ENCODE data around the gene HDAC7. TPM values are rescaled to one million over a fixed set of nuclear protein-coding genes. Genes with fewer than 3 reads are reported as not detected.

Gene HDAC7
- total and polyA plus RNA-seq, 2 of the 13 experiments (the other 11 are each of a cell fraction or from before 2014, with no cell fraction given), result 4.6 to 10.8 TPM

GRCh38 chr12:47742253-47742825, 77.4 kb downstream of the HDAC7 start (continued):
- no peak for TF ChIP-seq CSRNP1 (CRISPR knock-in tag; IDR thresholded peaks at IDR 0.05)
- no peak for TF ChIP-seq KLF12 (CRISPR knock-in tag; IDR thresholded peaks at IDR 0.05; ENCODE audit: borderline replicate concordance)
- TF ChIP-seq STAG1 (CRISPR knock-in tag; IDR thresholded peaks at IDR 0.05), result peak; percentile 77
- no peak for TF ChIP-seq MLLT10 (CRISPR knock-in tag; IDR thresholded peaks at IDR 0.05)
- no peak for TF ChIP-seq ZSCAN20 (CRISPR knock-in tag; IDR thresholded peaks at IDR 0.05; ENCODE audit: borderline replicate concordance)
- TF ChIP-seq CEBPB (IDR thresholded peaks at IDR 0.05; ENCODE audit: borderline replicate concordance, low read depth, low read length), result no peak
- no peak for TF ChIP-seq ZNF780A (CRISPR knock-in tag; IDR thresholded peaks at IDR 0.05)
- TF ChIP-seq ATF7 (IDR thresholded peaks at IDR 0.05), result no peak
- no peak for TF ChIP-seq ATF7 (CRISPR knock-in tag; IDR thresholded peaks at IDR 0.05)
- no peak for TF ChIP-seq RERE (CRISPR knock-in tag; IDR thresholded peaks at IDR 0.05; ENCODE audit: low read depth)
- TF ChIP-seq DMTF1 (CRISPR knock-in tag; IDR thresholded peaks at IDR 0.05), result no peak
- no peak for TF ChIP-seq PPARG (CRISPR knock-in tag; conservative IDR thresholded peaks at IDR 0.05)
- TF ChIP-seq, protein P1, sequence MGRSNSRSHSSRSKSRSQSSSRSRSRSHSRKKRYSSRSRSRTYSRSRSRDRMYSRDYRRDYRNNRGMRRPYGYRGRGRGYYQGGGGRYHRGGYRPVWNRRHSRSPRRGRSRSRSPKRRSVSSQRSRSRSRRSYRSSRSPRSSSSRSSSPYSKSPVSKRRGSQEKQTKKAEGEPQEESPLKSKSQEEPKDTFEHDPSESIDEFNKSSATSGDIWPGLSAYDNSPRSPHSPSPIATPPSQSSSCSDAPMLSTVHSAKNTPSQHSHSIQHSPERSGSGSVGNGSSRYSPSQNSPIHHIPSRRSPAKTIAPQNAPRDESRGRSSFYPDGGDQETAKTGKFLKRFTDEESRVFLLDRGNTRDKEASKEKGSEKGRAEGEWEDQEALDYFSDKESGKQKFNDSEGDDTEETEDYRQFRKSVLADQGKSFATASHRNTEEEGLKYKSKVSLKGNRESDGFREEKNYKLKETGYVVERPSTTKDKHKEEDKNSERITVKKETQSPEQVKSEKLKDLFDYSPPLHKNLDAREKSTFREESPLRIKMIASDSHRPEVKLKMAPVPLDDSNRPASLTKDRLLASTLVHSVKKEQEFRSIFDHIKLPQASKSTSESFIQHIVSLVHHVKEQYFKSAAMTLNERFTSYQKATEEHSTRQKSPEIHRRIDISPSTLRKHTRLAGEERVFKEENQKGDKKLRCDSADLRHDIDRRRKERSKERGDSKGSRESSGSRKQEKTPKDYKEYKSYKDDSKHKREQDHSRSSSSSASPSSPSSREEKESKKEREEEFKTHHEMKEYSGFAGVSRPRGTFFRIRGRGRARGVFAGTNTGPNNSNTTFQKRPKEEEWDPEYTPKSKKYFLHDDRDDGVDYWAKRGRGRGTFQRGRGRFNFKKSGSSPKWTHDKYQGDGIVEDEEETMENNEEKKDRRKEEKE (IDR thresholded peaks at IDR 0.05), result no peak
- no peak for TF ChIP-seq GTF3A (CRISPR knock-in tag; conservative IDR thresholded peaks at IDR 0.05)
- 0 out of 2 replicates have a peak, but pooled peaks have one; percentile 58 for TF ChIP-seq ESRRA (CRISPR knock-in tag; IDR thresholded peaks at IDR 0.05; ENCODE audit: low read depth)
- TF ChIP-seq ELF1 (CRISPR knock-in tag; IDR thresholded peaks at IDR 0.05), result 0 out of 2 replicates have a peak, but pooled peaks have one; percentile 26
- no peak for TF ChIP-seq NFIB (CRISPR knock-in tag; IDR thresholded peaks at IDR 0.05; ENCODE audit: borderline replicate concordance)
- no peak for TF ChIP-seq ZNF564 (CRISPR knock-in tag; IDR thresholded peaks at IDR 0.05)

All from HepG2 (cell line).